Fibroblast of villous mesenchyme (primary cell): ENCODE measurements around the gene NPY5R. TPM values are rescaled to one million over a fixed set of nuclear protein-coding genes. Genes with fewer than 3 reads are reported as not detected.
A peak's percentile ranks its signal among the peaks of the same experiment; 100 is the strongest.

Experiments used
- DNase-seq: peaks from one replicate; pipeline ENCODE4 v3.0.0-alpha.2; 2010; ENCODE audit warnings: low read depth
- H3K4me3 ChIP-seq: 2 replicates; pipeline ENCODE4 v1.5.1; 2011; ENCODE audit warnings: low read depth, mild to moderate bottlenecking, low read length
- CTCF ChIP-seq: IDR thresholded peaks from 2 replicates; pipeline ENCODE4 v1.5.1; 2012; ENCODE audit warnings: low read depth, mild to moderate bottlenecking, low read length; ENCODE audit not compliant: insufficient read depth
- total RNA-seq: library from RNA; depleted of rRNA; stranded (reverse); fragments of >200 nt; gene quantifications from 2 replicates; pipeline ENCODE4 v1.2.3, GENCODE V29; 2012

NPY5R gene
- 0.32 and 0.43 TPM in 2 replicates for total RNA-seq

- TF ChIP-seq CTCF: no peak
- DNase-seq: no peak
- H3K4me3 ChIP-seq: peak within 1 kb of the TSS; percentile 53
Observed at GRCh38 chr4:163343604-163344146, at the start of gene NPY5R. Gene NPY5R, plus strand, starts transcription at chr4:163343892. Its CDS starts 6,382 bp downstream, at chr4:163350274.

GRCh38 chr4:163295138-163295537, 48.6 kb upstream of the NPY5R start:
- TF ChIP-seq CTCF: no peak
- no peak overlapping the region for H3K4me3 ChIP-seq
- no peak for DNase-seq

- no peak for TF ChIP-seq CTCF
- DNase-seq: no peak
- no peak overlapping the region for H3K4me3 ChIP-seq
Observed at GRCh38 chr4:163300445-163300844, 43.2 kb upstream of the NPY5R start.

GRCh38 chr4:163303069-163303468, 40.6 kb upstream of the NPY5R start:
- no peak for TF ChIP-seq CTCF
- H3K4me3 ChIP-seq: no peak overlapping the region
- peak; percentile 4 for DNase-seq

GRCh38 chr4:163309466-163309865, 34.2 kb upstream of the NPY5R start:
- TF ChIP-seq CTCF: no peak
- no peak for DNase-seq
- H3K4me3 ChIP-seq: no peak overlapping the region

GRCh38 chr4:163317110-163317509, 26.6 kb upstream of the NPY5R start:
- DNase-seq: no peak
- H3K4me3 ChIP-seq: no peak overlapping the region
- no peak for TF ChIP-seq CTCF
